ENCODE measurements around the gene KRT38.

DNA sequence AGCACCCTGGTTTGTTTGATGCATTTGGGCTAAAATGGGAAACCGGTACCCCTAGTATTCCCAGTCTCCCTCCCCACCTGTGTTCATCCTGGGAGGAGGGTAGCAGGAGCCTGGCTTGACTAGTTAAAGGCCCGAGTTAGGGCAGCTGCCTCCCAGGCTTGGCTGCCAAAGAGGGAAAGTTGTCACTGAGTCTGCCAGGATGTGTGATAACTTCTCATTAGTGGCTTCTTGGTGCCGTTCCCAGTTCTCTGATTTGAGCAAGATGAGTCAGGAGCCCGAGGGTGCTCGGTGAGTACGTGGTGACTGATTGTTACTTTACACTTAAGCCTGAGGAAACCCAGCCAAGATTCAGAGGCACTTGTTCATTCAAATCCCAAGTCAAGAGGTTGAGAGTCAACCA, 23.9 kb upstream of the KRT38 start:
- TF ChIP-seq, protein P1, sequence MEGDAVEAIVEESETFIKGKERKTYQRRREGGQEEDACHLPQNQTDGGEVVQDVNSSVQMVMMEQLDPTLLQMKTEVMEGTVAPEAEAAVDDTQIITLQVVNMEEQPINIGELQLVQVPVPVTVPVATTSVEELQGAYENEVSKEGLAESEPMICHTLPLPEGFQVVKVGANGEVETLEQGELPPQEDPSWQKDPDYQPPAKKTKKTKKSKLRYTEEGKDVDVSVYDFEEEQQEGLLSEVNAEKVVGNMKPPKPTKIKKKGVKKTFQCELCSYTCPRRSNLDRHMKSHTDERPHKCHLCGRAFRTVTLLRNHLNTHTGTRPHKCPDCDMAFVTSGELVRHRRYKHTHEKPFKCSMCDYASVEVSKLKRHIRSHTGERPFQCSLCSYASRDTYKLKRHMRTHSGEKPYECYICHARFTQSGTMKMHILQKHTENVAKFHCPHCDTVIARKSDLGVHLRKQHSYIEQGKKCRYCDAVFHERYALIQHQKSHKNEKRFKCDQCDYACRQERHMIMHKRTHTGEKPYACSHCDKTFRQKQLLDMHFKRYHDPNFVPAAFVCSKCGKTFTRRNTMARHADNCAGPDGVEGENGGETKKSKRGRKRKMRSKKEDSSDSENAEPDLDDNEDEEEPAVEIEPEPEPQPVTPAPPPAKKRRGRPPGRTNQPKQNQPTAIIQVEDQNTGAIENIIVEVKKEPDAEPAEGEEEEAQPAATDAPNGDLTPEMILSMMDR (IDR thresholded peaks at IDR 0.05): no peak
- TF ChIP-seq POLR2A (IDR thresholded peaks at IDR 0.05): no peak
